ENCODE measurements around the gene SUPT3H. TPM values are rescaled to one million over a fixed set of nuclear protein-coding genes. Genes with fewer than 3 reads are reported as not detected.

SUPT3H gene
- total RNA-seq, 6 experiments from 2014 or later = 0.95 to 2.8 (median 2.0) TPM

DNA sequence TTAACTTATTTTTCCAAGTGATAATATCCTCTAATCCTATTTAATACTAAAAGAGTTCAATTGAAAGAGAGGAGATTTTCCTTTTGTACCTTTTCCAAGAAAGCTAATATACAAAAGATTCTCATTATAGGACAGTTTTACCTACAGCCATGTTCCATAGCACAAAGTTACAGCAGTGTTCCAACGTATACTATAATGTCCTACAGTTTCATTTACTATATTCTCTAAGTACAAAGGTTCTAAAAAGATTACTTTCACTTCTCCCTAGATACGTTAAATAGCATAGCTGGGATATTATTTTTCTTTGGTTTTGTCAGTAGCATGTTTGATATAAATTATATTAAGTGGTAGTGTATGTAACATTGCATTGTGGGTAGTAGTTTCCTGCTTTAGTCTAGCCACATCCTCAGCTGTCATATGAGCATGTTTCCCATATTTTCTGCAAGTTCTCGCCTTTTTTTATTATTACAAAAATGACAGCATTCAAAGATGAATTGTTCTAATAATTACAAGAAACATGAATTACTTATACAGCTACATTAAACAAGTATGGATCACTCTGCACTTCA, 54.0 kb downstream of the SUPT3H start:
- intact Hi-C loops (cut with DNase I) = no loop called here
- no peak overlapping the region for H3K4me3 ChIP-seq
- TF ChIP-seq, protein P1, sequence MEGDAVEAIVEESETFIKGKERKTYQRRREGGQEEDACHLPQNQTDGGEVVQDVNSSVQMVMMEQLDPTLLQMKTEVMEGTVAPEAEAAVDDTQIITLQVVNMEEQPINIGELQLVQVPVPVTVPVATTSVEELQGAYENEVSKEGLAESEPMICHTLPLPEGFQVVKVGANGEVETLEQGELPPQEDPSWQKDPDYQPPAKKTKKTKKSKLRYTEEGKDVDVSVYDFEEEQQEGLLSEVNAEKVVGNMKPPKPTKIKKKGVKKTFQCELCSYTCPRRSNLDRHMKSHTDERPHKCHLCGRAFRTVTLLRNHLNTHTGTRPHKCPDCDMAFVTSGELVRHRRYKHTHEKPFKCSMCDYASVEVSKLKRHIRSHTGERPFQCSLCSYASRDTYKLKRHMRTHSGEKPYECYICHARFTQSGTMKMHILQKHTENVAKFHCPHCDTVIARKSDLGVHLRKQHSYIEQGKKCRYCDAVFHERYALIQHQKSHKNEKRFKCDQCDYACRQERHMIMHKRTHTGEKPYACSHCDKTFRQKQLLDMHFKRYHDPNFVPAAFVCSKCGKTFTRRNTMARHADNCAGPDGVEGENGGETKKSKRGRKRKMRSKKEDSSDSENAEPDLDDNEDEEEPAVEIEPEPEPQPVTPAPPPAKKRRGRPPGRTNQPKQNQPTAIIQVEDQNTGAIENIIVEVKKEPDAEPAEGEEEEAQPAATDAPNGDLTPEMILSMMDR (IDR thresholded peaks at IDR 0.05) = no peak
- TF ChIP-seq POLR2A (IDR thresholded peaks at IDR 0.05) = no peak
- no peaks in the 10 kb centered on the region for H3K4me1 ChIP-seq
- H3K27me3 ChIP-seq = no peaks in the 10 kb centered on the region
- H3K9me3 ChIP-seq = no peaks in the 10 kb centered on the region
- no peak overlapping the region for H3K27ac ChIP-seq
- H3K36me3 ChIP-seq = no peaks in the 10 kb centered on the region
- WGBS (ENCODE audit: insufficient coverage, low coverage, low lambda C conversion rate, missing lambda C conversion rate) = 59% methylated on average over 3 of the region's 3 CpGs
- DNase-seq (no peak), ATAC-seq (no peak)

DNA sequence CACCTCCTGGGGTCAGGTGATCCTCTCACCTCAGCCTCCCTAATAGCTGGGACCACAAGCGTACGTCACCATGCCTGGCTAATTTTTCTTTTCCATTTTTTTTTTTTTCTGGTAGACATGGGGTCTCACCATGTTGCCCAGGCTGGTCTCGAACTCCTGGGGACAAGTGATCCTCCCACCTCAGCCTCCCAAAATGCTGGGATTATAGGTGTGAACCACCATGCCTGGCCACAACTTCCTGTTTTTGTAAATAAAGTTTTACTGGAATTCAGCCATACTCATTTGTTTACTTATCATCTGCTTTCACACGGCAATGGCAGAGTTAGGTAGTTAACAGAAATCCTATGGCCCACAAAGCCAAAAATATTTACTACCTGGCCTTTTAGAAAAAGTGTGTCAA, 57.4 kb downstream of the SUPT3H start:
- Histone ChIP-seq H3K27ac (no peak overlapping the region), H3K4me1 (no peaks in the 10 kb centered on the region), H3K4me3 (no peak overlapping the region), H3K27me3 (no peaks in the 10 kb centered on the region), H3K36me3 (no peaks in the 10 kb centered on the region), H3K9me3 (no peaks in the 10 kb centered on the region)
- DNase-seq (no peak), ATAC-seq (no peak)
- 73% methylated on average over 4 of the region's 4 CpGs for WGBS (ENCODE audit: insufficient coverage, low coverage, low lambda C conversion rate, missing lambda C conversion rate)
- intact Hi-C loops (cut with DNase I) = no loop called here
- TF ChIP-seq, protein P1 (IDR thresholded peaks at IDR 0.05) = no peak
- no peak for TF ChIP-seq POLR2A (IDR thresholded peaks at IDR 0.05)

DNA sequence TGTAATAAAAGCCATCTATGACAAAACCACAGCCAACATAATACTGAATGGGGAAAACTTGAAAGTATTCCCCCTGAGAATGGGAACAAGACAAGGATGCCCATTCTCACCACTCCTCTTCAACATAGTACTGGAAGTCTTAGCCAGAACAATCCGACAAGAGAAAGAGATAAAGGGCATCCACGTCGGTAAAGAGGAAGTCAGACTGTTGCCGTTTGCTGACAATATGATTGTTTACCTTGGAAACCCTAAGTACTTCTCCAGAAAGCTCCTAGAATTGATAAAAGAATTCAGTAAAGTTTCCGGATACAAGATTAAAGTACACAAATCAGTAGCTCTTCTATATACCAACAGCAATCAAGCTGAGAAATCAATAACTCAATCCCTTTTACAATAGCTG, 63.6 kb downstream of the SUPT3H start:
- Histone ChIP-seq H3K27ac (no peak overlapping the region), H3K4me3 (no peak overlapping the region), H3K27me3 (no peaks in the 10 kb centered on the region), H3K9me3 (no peaks in the 10 kb centered on the region), H3K36me3 (no peaks in the 10 kb centered on the region), H3K4me1 (no peaks in the 10 kb centered on the region)
- no peak for TF ChIP-seq POLR2A (IDR thresholded peaks at IDR 0.05)
- TF ChIP-seq, protein P1 (IDR thresholded peaks at IDR 0.05) = no peak
- ATAC-seq = no peak
- intact Hi-C loops (cut with DNase I) = no loop called here
- 57% methylated on average over 5 of the region's 5 CpGs for WGBS (ENCODE audit: insufficient coverage, low coverage, low lambda C conversion rate, missing lambda C conversion rate)
- DNase-seq = no peak

DNA sequence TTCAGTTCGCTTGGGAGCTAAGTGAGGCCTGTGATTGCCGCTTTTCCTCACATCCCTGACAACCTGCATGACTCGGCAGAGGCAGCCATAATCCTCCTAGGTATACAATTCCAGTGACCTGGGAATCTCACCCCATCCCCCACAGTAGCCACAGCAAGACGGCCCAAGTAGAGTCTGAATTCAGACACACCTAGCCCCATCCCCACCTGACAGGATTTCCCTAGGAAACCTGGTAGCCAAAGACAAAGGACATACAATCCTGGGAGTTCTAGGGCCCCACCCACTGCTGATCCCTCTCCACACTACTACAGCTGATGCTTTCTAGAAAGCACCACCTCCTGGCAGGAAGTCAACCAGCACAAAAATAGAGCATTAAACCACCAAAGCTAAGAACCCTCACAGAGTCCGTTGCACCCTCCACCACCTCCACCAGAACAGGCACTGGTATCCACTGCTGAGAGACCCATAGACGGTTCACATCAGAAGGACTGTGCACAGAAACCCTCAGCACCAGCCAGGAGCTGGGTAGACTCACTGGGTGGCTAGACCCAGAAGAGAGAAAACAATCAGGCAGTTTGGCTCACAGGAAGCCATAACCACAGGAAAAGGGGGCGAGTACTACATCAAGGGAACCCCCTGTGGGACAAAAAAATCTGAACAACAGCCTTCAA, 67.5 kb downstream of the SUPT3H start:
- Histone ChIP-seq H3K36me3 (no peaks in the 10 kb centered on the region), H3K4me1 (no peaks in the 10 kb centered on the region), H3K27me3 (no peaks in the 10 kb centered on the region), H3K9me3 (no peaks in the 10 kb centered on the region), H3K4me3 (no peak overlapping the region), H3K27ac (no peak overlapping the region)
- DNase-seq (no peak), ATAC-seq (no peak)
- TF ChIP-seq, protein P1 (IDR thresholded peaks at IDR 0.05) = no peak
- TF ChIP-seq POLR2A (IDR thresholded peaks at IDR 0.05) = no peak
- WGBS (ENCODE audit: insufficient coverage, low coverage, low lambda C conversion rate, missing lambda C conversion rate) = 61% methylated on average over 4 of the region's 7 CpGs
- intact Hi-C loops (cut with DNase I) = no loop called here

All from right lobe of liver (tissue), 6 donors.